ENCODE measurements around the gene ZBTB7C.

- TF ChIP-seq TAF1 (IDR thresholded peaks at IDR 0.05; ENCODE audit: borderline replicate concordance, insufficient read depth, low read length) (no peak), POLR2AphosphoS5 (IDR thresholded peaks at IDR 0.05; ENCODE audit: low read depth, low read length) (no peak)
Measured at GRCh38 chr18:48417985-48418384, 8.8 kb upstream of the ZBTB7C start.
